Measurements from ENCODE around the gene CCDC74A.
A peak's percentile ranks its signal among the peaks of the same experiment; 100 is the strongest.
"Not testable (repeated sequence)": the region's sequence is repeated elsewhere in the genome, so short reads cannot be mapped to it uniquely, and the experiment has no call there.

Gene CCDC74A

DNA sequence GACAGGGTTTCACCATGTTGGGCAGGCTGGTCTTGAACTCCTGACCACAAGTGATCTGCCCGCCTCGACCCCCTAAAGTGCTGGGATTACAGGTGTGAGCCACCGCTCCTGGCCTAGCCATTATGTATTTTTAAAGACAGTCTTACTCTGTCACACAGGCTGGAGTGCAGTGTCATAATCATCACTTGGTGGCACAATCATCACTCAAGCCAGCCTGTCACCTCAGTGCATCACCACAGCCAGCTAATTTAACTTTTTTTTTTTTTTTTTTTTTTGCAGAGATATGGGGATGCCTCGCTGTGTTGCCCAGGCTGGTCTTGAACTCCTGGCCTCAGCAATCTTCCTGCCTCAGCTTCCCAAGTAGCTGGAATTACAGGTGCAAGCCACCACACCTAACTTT is 24.1 kb upstream of the CCDC74A start:
- DNase-seq (ENCODE audit: low spot score), result not testable (repeated sequence)

DNA sequence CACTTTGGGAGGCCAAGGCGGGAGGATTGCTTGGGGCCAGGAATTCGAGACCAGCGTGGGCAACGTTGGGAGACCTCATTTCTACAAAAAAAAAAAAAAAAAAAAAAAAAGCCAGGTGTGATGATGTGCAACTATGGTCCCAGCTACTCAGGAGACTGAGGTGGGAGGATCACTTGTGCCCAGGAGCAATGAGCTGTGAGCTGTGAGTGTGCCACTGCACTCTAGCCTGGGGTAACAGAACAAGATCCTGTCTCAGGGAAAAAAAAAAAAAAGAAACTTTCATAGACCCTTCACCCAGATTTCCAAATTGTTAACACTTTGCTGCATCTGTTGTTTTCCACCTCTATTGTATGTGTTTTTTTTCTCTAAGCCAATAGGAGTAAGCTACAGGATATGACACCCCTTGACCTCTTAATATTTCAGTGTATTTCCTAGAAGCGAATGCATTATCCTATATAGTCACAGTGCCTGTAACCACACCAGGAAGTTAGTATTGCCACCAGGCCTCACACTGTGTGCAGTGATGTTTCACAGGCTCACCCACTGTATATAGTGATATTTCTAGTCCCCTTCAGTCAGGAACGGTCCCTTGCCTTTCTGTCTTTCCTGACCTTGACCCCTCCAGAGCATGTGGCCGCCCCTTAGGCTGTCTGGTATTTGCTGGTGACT is 23.5 kb upstream of the CCDC74A start:
- DNase-seq (ENCODE audit: low spot score), result not testable (repeated sequence)

DNA sequence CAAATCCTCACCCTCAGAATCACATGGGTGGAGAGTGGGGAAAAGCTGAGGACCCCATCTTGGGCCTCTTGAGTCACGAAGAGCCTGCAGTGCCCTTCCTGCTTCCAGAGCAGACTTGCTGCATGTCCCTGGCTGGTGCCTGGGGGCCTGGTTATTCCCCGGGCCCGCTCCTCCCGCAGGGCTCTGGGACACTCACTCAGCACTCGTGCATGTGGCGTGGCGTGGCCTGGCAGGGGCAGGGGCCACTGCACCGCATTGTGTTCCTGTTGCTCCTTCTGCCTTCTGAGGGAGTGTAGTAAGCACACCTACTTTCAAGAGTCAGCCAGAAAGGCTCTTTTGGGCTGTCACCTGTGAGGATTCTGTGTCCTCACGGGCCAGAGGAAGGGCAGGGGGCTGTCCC is 18.1 kb upstream of the CCDC74A start:
- no peak for DNase-seq (ENCODE audit: low spot score)

DNA sequence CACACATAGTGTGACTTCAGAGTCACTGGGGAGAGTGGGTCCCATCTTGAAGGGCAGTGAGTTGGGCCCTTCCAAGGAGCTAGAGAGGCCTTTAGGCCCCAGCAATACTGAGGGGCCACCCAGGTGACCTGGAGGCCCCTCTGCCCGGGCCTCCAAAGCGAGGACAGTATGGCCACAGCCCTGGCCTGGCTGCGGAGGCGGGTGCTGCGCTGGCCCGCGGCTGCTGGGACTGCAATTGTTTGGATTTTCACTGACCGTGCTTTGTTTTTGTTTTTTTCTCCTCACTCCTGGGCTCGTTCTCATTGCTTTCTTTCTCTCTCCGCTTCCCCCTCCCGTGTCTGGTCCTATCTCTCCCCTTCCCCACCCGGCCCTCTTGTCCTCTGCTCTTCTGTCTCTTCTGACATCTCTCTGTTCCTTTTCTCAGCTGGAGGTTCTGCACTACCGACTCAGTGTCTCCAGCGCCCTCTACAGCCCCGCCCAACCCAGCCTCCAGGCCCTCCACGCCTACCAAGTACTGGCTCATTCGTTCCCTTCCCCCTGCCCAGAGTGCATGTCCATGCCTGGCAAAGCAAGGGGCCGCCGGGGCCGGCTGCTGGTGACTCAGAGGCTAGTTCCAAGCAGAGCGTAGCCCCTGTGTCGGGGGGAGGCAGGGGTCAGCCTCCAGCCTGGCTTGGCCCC is 16.3 kb upstream of the CCDC74A start:
- not testable (repeated sequence) for DNase-seq (ENCODE audit: low spot score)

DNA sequence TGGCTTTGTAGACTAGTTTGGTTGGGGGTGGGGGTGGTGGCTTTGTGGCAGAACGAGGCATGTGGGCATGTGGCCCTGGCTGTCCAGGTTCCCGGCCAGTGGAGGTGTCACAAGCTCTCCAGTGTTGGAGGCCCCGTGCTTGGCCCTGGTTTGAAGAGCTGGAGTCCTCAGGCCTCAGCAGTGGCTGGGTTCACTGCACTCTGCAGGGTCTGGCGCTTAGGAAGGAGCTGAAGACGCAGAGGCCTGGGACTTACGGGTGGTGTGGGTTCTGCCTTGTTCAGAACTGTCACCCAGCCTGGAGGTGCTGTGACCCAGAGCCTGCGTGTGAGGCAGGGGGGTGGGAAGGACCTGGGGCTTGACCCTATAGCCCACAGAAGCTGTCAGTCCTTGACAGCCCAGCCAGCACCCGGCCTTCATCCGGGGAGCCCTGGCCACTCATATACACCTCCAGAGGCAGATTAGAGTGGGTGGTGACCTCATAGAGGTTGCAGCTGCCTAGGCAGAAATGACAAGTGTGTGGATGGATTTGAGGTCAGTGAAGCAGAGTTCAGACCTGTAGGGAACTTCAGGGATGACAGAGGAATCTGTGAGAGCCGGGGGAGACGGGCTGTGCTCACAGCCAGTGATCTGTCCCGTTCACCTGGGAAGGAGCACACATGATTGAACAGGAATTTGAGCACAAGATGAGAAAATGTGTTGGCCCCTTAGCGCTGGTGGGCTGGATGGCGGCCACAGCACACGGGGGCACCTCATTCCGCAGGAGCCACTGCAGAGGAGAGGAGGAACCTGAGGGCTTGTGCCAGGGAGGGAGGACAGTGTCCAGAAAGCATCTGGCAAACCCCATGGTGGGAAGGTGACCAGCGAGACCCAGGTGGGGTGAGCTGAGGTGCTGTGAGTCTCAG is 15.5 kb upstream of the CCDC74A start:
- DNase-seq (ENCODE audit: low spot score), result not testable (repeated sequence)

DNA sequence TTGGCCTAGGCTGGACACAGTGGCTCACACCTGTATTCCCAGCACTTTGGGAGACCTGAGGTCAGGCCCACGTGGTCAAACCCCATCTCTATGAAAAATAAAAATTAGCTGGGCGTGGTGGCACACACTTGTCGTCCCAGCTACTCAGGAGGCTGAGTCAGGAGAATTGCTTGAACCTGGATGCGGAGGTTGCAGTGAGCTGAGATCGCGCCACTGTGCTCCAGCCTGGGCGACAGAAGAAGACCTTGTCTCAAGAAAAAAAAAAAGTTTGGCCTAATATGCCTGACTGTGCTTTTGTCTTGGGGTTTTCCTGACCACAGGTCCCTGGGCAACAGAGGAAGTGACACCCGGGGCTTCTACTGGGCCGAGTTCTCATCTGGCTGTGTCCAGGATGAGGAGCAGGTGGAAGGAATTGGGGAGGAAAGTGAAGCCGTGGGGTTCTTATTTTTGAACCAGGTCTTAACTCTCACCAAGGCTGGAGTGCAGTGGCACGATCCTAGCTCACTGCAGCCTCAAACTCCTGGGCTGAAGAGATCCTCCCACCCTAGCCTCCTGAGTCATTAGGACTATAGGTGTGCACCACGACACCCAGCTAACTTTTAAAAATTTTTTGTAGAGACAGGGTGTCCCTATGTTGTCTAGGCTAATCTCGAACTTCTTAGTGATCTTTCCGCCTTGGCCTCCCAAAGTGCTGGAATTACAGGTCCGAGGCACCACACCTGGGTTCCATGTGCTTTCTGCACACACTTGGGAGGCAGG is 13.1 kb upstream of the CCDC74A start:
- DNase-seq (ENCODE audit: low spot score), result not testable (repeated sequence)

DNA sequence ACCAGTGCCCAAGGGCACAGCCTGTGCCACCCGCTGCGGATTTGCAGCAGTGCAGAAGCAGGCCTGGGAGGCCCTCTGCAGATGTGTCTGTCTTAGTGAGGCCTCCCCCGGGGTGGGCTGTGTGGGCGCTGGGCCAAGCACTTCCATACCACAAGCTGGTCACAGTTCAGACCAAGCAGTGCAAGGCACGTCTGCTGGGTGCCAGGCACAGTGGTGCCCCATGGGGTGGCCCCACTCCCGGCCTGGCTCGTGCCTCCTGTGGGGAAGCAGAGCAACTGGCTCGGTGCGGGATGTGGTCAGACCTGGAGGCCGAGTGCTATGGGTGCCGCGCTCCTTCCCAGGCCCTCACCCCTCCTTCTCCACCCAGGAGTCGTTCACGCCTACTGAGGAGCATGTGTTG is 12.5 kb upstream of the CCDC74A start:
- not testable (repeated sequence) for DNase-seq (ENCODE audit: low spot score)

DNA sequence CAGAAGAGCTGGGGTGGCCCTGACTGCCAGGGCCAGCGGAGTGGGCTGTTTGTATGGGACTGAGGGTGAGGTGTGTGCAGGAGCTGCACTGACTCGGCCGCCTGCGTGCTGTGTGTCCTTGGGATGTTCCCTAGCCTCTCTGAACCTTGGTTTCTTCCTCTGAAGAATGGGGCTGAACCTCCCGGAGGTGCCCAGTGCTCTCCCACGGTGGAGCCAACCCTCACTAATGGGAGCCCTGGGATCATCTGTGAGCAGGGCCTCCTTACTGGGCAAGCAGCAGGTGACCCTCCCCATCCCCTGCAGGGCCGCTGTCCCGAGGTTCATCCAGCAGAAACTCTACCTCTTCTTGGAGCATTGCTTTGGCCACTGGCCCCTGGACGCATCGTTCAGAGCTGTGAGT is 11.7 kb upstream of the CCDC74A start:
- DNase-seq (ENCODE audit: low spot score), result no peak

DNA sequence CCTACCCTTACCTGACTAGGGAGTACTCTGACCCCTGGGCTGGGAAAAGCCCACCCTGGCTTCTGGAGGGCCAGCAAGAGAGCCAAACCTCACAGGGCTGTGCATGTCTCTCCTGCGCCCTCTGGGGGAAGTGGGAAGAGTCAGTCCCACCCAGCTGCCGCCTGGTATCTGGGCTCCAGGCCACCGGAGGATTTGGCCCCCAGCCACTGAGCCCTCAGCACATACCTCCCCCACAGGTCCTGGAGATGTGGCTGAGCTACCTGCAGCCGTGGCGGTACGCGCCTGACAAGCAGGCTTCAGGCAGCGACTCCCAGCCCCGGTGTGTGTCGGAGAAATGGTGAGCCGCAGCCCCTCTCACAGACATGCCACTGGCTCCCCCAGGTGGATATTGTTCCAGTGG is 11.1 kb upstream of the CCDC74A start:
- DNase-seq (ENCODE audit: low spot score), result not testable (repeated sequence)

DNA sequence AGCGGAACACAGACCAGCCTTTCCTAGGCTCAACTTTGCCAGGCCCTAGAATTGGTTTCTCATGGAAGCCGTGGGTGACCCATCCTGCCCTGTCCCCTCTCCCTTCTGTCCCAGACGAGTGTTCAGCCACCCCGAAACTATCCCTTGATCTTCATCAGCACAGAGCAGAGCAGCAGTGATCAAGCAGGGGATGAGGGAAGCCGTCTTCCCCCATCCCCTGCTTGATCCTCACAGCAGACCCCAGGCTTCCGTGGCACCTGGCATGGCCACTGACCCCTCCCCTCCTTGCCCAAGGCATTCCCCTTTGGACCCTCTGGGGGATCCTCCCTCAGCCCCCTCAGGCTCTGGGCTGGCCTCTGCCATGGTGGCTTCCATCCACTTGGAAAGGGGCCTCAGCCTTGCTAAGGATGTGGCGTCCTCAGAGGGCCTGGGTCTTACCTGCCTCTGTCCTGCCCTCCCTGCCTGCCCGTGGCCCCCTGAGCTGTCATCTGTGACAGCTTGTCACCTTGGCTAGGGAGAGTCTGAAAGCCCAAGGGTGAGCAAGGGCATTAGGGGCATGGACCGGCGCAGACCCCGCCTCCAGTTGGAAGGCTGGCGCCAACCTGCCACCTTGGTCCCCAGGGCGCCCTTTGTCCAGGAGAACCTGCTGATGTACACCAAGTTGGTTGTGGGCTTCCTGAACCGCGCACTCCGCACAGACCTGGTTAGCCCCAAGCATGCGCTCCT is 10.4 kb upstream of the CCDC74A start:
- DNase-seq (ENCODE audit: low spot score), result no peak

DNA sequence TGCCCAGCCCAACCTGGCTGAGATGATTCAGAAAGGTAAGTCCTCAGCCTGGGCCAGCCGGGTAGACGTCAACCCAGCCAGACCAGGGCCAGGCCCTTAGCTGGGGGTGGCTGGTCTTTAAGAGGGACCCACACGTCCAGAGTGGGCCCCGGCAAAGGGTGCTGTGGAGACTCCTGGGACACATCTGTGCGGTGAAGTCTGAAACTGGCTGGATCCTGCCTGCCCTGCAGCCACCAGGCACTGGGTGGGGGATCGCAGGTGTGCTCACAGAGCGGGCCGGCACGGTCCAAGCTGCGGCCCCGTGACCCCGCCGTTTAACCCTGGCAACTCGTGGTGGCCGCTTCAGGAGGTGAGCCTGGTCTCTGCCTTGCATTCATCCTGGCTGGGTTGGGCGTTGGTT is 9.8 kb upstream of the CCDC74A start:
- DNase-seq (ENCODE audit: low spot score), result not testable (repeated sequence)

DNA sequence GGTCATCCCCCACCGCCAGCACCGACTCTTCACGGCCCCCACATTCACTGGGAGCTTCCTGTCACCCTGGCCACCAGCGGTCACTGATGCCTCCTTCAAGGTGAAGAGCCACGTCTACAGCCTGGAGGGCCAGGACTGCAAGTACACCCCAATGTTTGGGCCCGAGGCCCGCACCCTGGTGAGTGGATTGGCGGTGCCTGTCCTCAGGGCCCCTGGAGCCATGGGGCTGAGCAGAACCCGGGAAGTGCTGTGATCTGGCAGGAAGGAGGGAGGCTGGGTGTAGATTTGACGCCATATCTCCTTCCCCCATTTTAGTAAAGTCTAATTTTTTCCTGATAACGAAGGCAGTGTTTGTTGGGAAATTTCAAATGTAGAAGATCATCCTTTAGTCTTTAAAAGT is 9.2 kb upstream of the CCDC74A start:
- DNase-seq (ENCODE audit: low spot score), result not testable (repeated sequence)

DNA sequence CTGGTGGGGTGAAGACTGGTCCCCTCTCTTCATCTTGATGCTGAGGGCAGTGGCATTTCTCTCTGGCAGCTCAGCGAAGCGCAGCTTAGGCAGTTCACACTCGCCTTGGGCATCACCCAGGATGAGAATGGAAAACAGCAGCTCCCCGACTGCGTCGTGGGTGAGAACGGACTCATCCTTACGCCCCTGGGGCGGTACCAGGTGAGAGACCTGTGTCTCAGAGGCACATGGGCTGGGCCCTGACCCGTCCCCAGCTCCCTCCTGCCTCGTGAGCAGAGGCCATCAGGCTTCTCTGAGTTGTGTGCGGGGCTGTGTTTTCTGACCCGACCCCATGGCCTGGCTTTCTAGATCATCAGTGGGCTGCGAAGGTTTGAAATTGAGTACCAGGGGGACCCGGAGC is 8.2 kb upstream of the CCDC74A start:
- no peak for DNase-seq (ENCODE audit: low spot score)

DNA sequence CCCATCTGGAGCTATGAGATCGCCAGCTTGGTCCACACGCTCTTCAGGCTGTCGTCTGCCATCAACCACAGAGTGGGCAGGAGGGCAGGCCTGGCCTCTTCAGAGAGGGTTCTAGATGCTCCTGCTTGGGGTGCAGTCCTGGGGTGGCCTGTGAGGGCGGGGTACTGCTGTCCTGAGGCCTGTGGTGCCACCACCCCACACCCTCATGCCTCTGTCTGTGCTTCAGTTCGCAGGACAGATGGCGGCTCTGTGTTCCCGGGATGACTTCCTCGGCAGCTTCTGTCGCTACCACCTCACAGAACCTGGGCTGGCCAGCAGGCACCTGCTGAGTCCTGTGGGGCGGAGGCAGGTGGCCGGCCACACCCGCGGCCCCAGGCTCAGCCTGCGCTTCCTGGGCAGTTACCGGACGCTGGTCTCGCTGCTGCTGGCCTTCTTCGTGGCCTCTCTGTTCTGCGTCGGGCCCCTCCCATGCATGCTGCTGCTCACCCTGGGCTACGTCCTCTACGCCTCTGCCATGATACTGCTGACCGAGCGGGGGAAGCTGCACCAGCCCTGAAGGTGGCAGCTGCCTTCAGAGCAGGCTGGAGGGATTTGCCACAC is 7.7 kb upstream of the CCDC74A start:
- DNase-seq (ENCODE audit: low spot score), result not testable (repeated sequence)

DNA sequence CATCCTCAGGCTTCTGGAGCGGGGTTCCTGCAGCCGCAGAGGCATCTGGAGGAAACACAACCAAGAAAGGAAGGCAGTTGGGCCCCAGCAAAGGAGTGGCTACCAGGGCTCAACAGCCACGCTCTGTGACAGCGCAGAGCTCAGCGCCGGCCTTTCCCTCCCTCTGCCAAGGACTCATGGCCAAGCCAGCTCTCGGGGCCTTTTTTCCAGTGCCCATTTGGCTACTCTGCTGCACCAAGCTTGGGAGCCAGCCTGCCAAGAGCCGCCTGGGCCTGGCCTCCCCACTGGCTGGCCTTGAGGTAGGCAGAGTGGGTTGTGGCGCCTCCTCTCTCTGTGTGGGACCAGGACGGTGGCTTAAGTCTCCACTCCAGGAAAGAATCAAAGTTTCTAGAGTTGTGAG is 7.2 kb upstream of the CCDC74A start:
- DNase-seq (ENCODE audit: low spot score), result no peak

DNA sequence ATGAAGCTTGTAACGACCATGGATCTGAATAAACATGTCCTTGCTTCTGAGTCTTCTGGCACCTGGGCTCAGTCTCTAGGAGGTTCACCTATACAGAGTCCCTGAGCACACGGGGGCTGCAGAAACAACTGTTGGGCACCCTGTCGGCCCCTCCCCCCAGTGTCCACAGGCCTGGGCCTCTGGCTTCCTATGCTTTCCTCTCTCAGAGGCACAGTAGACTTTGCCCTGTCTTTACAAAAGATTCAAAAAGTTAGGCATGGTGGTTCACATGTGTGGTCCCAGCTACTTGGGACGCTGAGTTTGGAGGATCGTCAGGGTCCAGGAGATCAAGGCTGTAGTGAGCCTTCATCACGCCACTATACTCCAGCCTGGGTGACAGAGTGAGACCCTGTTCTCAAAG is 6.2 kb upstream of the CCDC74A start:
- DNase-seq (ENCODE audit: low spot score), result not testable (repeated sequence)

DNA sequence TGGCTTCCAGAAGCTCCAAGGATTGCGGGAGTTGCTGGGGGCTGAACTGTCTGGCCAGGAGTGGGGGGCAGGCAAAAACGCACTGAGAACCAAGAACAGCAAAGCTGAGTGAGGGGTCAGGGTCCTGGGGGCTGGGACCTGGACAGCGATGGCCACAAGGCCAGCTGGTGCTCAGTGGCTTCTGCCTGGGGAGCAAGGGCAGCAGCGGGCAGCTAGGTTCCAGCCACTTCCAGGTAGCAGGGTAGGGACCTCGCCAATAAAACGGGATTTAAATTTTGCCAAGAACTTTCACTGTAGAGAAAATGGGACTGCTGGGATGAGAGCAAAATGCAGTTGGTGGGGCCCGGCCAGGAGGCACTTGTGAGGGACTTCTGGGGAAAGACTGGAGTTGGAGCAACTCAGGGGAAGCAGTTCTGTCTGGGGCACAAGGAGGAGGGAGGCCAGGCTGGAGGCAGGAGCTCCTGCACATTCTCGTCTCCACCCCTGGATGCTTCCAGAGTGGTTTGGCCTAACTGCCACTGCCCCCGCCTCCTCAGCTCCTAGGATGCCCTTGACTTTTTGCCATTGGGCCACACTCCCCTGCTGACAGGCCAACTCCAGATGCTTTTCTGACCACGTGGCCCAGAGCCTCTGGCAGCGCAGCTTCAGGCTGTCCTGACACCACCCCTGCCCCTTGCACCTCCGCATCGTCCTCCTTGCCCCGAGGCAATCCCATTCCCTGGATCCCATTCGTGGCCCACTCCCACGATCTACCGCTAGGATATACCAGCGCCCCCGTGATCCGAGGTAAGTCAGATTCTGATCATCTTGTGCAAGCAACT is 5.5 kb upstream of the CCDC74A start:
- DNase-seq (ENCODE audit: low spot score), result no peak

DNA sequence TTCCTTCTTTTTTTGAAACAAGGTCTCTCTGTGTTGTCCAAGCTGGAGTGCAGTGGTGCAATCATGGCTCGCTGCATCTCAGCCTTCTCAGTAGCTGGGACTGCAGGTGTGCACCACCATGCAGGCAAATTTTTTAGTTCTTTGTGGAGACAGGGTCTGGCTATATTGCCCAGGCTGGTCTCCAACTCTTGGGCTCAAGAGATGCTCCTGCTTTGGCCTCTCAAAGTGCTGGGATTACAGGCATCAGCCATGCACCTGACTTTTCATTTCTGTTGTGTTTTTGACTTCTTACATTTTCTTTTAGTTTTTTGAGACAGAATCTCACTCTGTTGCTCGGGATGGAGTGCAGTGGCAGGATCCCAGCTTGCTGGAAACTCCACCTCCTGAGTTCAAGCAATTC is 2.4 kb upstream of the CCDC74A start:
- peak; percentile 16 for DNase-seq (ENCODE audit: low spot score)

DNA sequence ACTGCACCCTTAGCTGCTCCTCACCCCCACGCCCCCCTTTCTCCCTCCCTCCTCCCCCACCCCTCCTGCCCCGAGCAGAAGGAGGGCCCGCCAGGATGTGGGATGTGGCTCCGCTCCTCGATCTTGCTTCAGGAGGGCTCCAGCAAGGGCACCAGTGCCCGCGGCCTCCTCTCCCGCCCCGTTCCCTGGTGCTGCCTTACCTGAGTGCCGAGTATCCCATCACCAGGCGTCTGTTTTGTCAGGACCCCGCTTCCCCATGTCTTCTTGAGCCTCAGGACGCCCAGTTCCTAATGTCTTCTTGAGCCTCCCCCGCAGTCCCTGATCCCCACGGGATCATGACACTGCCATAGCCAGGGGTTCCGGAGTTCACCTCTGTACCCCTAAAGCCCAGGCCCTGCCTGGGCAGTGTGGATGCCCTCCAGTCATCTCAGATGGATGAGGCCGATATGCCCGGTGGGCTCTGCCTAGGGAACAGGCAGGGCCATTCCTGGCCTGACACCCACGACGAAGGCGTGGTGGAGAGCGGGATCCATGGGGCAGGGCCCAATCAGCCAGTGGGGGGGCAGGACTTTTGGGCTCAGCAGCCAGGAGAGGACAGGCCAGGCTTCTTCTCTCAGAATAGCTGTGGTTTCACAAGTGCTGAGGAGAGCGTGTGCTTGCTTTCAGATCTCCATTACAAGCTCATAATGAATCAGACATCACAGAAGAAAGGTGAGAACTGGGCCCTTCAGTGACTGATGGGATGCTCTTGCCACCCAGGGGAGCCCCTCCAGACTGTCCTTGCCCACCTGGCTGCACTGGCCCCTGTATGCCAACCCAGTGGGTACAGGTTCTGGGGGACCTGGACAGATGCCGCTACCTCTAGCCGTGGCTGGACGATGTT is 1.5 kb downstream of the CCDC74A start:
- peak; percentile 47 for DNase-seq (ENCODE audit: low spot score)

Data from ecto neural progenitor cell (in vitro differentiated cells).